GM18951 (cell line): ENCODE results near the gene SLC38A3.

ENCODE experiments used
- POLR2A ChIP-seq: IDR thresholded peaks from 4 replicates; pipeline ENCODE4 v1.6.1; 2011; ENCODE audit warnings: mild to moderate bottlenecking; ENCODE audit not compliant: insufficient read length, insufficient read depth; ENCODE audit errors: extremely low read depth
- in situ Hi-C: fragments of 300-500 bp; cut with MboI; formaldehyde crosslinking; loops from one replicate; pipeline ENCODE4 v1.12.0; 2022; ENCODE audit warnings: low sequenced_read_pairs, mixed read lengths, inconsistent platforms; ENCODE audit not compliant: unreplicated experiment

SLC38A3 gene

GRCh38 chr3:50189274-50189673 is 15.8 kb upstream of the SLC38A3 start:
- in situ Hi-C loops: loop anchor here (10.0 kb wide), 1 partner anchor 64 kb away; no protein-coding TSS in a partner anchor
- no peak for TF ChIP-seq POLR2A

GRCh38 chr3:50189989-50190388 is 15.1 kb upstream of the SLC38A3 start:
- no peak for TF ChIP-seq POLR2A
- in situ Hi-C loops: loop anchor here (10.0 kb wide), 1 partner anchor 65 kb away; no protein-coding TSS in a partner anchor

DNA sequence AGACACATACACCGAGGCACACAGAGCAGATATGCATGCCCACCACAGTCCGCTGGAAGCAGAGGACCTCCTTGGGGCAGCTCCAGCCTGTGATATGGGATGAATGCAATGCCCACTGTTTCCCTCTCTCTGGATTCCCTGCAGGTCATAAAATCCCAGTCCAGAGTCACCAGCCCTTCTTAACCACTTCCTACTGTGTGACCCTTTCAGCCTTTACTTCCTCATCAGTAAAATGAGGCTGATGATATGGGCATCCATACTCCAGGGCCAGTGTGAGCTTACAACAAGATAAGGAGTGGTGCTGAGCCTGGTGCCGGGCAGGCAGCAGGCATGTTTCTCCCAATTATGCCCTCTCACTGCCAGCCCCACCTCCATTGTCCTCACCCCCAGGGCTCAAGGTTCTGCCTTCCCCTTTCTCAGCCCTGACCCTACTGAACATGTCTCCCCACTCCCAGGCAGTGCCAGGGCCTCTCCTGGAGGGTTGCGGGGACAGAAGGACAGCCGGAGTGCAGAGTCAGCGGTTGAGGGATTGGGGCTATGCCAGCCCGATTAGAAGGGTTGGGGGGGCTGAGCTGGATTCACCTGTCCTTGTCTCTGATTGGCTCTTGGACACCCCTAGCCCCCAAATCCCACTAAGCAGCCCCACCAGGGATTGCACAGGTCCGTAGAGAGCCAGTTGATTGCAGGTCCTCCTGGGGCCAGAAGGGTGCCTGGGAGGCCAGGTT is 14.0 kb upstream of the SLC38A3 start, which contains the start of gene GNAT1:
TSS of gene GNAT1 (plus strand) at position 675 of the 725 bp plus-strand sequence. CDS start 116 bp downstream, outside the sequence.
- TF ChIP-seq POLR2A: no peak
- in situ Hi-C loops: no loop called here

DNA sequence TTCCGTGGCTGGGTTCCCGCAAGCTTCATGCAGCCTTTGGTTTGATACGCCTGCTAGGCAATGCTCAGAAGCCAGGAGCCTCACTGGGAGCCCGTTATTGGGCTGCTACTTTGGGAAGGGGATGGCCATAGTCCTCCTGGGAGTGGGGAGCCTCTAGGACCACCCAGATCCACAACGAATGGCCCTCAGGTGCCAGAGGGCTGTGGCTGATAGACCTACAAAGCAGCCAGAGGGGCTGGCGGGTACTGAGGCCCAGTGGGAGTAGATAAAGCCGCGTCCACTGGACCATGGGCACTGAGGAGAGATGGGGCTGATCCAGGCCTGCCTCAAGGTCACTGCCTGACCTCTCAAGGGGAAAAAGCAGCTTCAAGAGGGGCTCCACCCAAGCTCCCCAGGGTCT is 12.9 kb upstream of the SLC38A3 start:
- in situ Hi-C loops: no loop called here
- TF ChIP-seq POLR2A: no peak

- in situ Hi-C loops: no loop called here
- no peak for TF ChIP-seq POLR2A
These were observed 12.4 kb upstream of the SLC38A3 start for GRCh38 chr3:50192689-50193141.

- TF ChIP-seq POLR2A: no peak
- in situ Hi-C loops: no loop called here
These were observed 11.8 kb upstream of the SLC38A3 start for GRCh38 chr3:50193286-50193685.

- in situ Hi-C loops: no loop called here
- no peak for TF ChIP-seq POLR2A
These were observed 11.3 kb upstream of the SLC38A3 start for GRCh38 chr3:50193746-50194127.

GRCh38 chr3:50194128-50194902 is 10.8 kb upstream of the SLC38A3 start:
- in situ Hi-C loops: no loop called here
- no peak for TF ChIP-seq POLR2A

DNA sequence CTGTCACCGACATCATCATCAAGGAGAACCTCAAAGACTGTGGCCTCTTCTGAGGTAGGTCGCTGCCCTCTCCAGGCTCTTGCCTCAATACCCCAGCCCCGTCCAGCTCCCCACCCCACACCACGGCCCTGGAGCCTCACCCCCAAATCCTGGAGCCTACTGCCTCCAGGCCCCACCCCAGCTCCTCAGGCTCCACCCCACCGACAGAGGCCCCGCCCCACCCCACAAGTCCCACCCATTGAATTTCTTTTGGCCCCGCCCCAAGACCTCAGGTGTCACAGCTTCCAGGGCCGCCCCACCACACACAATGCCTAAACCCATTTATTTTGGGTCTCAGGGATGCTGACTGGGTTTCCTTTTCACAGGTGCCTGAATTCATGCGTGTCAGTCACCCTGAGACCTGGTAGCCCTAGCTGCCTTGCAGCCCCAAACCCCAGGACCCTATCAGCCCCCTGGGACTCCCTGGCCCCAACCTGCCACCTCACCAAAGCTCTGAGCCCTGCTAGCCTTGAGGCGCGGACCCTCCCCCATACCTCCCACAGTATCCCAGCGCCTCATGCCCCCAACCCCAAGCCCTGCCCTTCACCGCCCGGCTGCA is 10.1 kb upstream of the SLC38A3 start:
- TF ChIP-seq POLR2A: no peak
- in situ Hi-C loops: no loop called here

GRCh38 chr3:50195501-50196252 is 9.4 kb upstream of the SLC38A3 start:
- TF ChIP-seq POLR2A: no peak
- in situ Hi-C loops: no loop called here

DNA sequence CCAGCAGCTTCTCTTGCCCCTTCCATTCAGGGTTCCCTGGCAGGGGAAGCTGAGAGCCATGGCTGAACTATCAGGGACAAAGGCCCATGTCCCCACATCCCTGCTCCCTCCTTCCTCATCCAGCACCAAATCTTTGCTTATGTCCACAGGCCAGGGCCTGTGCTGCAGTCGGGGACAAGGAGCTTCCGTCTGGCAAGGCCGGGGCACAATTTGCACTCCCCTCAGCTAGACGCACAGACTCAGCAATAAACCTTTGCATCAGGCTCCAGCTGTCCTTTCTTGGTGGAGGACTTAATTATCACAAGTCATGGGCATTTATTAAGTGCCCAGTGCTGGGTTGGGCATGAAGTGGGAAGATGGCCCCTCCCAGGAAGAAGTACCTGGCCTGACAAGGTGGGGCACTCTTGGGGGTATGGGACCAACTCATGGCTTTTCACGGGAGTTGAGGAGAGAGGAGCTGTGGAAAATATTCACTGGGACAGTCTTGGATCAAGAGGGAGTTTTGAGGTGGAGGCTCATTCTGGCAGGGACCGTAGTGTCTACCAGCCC is 8.7 kb upstream of the SLC38A3 start:
- in situ Hi-C loops: no loop called here
- TF ChIP-seq POLR2A: no peak

DNA sequence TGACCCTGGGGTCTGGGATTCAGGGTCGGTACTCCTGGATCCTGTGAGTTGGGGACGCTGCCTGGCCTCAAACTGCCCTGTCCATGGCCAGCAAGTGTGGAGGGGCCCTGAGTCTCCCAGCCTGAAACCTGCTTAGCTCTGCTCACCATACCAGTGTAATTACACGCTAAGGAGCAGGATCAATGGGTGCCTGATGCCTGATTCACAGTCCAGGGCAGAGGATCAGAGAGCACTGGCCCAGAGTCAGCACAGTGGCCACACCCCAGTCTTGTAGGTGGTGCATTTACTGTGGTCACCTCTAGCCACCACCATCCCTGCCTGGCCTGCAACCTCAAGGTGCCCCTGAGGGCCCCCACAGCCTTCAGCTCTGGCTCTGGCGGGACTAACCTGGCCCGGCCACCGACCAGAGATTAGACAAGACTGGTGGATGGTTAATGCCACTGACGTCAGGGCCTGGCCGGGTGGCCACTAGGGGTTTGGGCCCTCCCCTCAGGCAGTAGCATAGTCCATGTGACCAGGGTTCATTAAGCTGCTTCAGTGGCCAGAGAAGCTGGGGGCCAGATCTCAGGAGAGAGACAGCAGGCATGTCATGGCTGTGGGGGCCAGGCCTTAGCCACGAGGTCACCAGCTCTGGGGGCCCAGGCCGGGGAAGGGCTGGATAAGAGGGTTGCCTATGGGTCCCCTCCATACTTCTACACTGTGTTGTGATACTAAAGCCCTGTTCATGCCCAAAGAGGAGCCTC is 3.3 kb upstream of the SLC38A3 start:
- TF ChIP-seq POLR2A: no peak
- in situ Hi-C loops: no loop called here
